ENCODE measurements around the gene KRTAP9-8.
"Not testable (repeated sequence)": the region's sequence is repeated elsewhere in the genome, so short reads cannot be mapped to it uniquely, and the experiment has no call there.

The KRTAP9-8 gene

DNA sequence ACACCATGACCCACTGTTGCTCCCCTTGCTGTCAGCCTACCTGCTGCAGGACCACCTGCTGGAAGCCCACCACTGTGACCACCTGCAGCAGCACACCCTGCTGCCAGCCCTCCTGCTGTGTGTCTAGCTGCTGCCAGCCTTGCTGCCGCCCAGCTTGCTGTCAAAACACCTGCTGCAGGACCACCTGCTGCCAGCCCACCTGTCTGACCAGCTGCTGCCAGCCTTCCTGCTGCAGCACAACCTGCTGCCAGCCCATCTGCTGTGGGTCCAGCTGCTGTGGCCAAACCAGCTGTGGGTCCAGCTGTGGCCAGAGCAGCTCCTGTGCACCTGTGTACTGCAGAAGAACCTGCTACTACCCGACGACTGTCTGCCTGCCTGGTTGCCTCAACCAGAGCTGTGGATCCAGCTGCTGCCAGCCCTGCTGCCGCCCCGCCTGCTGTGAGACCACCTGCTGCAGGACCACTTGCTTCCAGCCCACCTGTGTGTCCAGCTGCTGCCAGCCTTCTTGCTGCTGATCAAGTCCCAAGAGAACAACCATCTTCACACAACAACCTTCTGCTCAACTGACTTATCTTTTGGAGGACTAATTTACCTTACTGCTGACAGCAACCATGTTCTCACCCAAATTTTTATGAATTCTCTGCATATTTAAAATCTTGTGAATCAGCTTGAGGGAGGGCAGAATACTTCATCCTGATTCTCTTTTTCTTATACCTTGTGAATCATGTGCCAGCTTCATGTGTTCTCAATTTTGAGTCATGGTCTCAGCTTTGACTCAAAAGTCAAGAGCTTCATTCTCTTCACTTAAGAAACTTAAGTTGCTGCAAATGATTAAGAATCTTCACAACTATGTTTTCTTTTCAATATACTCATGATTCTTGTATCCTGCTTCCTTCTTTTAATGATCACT, 17.8 kb downstream of the KRTAP9-8 start, which contains the start of gene KRTAP9-9:
Gene KRTAP9-9, plus strand, starts transcription at position 4 of the 910 bp plus-strand sequence.
- not testable (repeated sequence) for DNase-seq (ENCODE audit: low read depth in 2 of 2)

DNA sequence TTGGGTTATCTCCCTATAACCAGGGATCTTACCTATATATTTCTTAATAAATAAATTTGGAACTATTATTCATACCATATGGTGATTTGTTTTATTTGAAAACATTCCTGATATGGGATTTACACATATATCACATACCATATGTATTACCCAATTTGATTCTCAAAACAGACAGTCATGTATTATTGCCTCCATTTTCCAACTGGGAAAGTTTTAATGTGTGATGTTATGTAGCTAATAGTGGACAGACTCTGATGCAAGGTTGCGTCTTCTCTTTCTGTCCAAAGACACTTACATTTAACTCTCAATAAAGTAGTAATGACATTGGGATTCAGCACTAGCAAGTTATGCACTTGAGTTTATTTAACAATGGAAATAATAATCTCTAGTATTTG, 18.5 kb downstream of the KRTAP9-8 start:
- no peak for DNase-seq (ENCODE audit: low read depth in 2 of 2)

DNA sequence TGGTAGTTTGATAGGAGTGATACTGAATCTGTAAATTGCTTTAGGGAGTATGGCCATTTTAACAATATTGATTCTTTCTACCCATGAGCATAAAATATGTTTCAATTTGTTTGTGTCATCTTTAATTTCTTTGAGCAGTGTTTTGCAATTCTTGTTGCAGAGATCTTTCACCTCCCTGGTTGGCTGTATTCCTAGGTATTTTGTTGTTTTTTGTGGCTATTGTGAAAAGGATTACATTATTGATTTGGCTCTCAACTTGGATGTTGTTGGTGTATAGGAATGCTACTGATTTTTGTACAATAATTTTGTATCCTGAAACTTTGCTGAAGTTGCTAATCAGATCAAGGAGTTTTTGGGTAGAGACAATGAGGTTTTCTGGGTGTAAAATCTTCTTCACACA, 20.6 kb downstream of the KRTAP9-8 start:
- no peak for DNase-seq (ENCODE audit: low read depth in 2 of 2)

DNA sequence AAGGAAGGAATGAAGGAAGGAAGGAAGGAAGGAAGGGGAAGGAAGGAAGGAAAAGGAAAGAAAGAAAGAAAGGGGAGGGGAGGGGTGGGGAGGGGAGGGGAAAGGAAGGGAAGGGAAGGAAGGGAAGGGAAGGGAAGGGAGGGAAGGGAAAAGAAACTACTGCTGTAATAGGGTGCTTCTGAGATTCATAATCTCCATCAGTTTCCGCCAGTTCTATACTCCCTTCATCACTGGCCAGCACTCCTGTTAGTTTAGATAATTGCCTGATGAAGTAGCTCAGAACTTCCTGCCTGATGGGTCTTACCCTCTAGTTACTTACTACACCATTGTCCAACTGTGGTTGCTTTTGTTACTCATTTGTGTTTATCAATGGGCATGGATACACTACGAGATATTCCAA, 25.4 kb downstream of the KRTAP9-8 start:
- no peak for DNase-seq (ENCODE audit: low read depth in 2 of 2)

DNA sequence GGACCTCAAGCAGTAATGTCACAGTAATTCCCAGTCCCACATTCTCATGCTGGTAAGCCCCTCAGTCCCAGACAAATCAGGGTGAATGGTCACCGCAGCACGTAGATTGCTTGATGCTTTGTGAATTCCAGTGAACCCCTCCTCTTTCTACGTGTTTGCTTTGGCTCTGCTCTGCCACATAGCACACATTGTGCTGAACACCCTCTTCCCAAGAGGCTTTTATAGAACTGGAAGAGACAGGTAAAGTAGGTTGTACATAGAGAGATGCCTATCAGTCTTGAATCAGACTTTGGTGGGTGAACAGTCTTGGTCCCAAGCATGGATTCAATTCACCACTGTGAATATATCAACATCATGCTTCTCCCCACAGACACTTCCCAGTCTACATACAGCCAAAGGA, 26.8 kb downstream of the KRTAP9-8 start:
- no peak for DNase-seq (ENCODE audit: low read depth in 2 of 2)

DNA sequence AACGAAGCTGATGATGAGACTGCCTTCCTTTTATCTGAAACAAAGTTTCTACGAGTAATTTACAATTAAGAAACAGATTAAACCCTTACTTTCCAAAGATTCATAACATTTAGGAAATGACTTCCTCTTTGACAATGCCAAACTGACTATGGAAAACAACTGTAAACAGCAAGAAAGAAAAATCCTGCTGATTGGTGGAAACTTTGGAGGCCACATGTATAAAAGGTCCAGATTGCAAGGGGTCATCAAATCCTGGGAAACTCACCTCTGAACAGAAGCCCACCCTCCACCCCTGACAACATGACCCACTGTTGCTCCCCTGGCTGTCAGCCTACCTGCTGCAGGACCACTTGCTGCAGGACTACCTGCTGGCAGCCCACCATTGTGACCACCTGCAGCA, 27.3 kb downstream of the KRTAP9-8 start, which contains the start of gene KRTAP9-6:
Gene KRTAP9-6, plus strand, starts transcription at position 301 of the 400 bp plus-strand sequence. Its CDS starts 0 bp downstream, at position 301.
- no peak for DNase-seq (ENCODE audit: low read depth in 2 of 2)

DNA sequence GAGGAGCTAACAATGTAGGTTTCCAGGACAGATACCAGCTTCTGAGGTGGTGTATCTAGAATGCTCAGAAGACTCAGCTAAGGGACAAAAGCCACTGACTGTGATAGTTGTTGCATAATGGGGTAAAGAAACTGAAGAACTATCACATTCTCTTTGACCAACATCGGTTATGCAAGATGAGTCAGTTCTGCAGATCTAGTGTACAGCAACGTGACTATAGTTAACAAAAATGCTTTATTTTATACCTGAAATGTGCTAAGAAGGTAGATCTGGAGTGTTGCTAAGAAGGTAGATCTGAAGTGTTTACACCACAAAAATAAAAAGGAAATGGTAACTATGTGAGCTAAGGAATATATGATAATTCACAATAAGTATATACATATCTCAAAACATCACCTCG, 29.9 kb downstream of the KRTAP9-8 start:
- no peak for DNase-seq (ENCODE audit: low read depth in 2 of 2)

DNA sequence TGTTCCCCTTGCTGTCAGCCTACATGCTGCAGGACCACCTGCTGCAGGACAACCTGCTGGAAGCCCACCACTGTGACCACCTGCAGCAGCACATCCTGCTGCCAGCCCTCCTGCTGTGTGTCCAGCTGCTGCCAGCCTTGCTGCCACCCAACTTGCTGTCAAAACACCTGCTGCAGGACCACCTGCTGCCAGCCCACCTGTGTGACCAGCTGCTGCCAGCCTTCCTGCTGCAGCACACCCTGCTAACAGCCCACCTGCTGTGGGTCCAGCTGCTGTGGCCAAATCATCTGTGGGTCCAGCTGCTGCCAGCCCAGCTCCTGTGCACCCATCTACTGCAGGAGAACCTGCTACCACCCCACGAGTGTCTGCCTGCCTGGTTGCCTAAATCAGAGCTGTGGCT, 33.5 kb downstream of the KRTAP9-8 start:
- not testable (repeated sequence) for DNase-seq (ENCODE audit: low read depth in 2 of 2)

DNA sequence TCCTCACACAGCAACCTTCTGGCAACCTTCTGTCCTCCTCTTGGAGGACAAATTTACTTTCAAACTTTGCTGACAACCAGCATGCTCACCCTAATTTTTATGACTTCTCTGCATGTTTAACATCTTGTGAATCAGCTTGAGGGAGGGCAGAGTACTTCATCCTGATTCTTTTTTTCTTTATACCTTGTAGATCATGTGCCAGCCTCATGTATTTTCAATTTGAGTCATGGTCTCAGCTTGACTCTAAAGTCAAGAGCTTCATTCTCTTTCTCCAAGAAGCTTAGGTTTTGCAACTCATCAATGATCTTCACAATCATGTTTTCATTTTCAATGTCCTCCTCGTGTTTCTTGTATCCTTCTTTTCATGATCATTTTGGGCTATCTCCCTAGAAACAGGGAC, 34.1 kb downstream of the KRTAP9-8 start:
- no peak for DNase-seq (ENCODE audit: low read depth in 2 of 2)

DNA sequence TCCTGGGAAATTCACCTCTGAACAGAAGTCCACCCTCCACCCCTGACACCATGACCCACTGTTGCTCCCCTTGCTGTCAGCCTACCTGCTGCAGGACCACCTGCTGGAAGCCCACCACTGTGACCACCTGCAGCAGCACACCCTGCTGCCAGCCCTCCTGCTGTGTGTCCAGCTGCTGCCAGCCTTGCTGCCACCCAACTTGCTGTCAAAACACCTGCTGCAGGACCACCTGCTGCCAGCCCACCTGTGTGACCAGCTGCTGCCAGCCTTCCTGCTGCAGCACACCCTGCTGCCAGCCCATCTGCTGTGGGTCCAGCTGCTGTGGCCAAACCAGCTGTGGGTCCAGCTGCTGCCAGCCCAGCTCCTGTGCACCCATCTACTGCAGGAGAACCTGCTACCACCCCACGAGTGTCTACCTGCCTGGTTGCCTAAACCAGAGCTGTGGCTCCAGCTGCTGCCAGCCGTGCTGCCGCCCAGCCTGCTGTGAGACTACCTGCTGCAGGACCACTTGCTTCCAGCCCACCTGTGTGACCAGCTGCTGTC, 37.9 kb downstream of the KRTAP9-8 start, which contains the start of gene KRTAP9-7:
Gene KRTAP9-7, plus strand, starts transcription at position 51 of the 543 bp plus-strand sequence. Its CDS starts 0 bp downstream, at position 51.
- not testable (repeated sequence) for DNase-seq (ENCODE audit: low read depth in 2 of 2)

DNA sequence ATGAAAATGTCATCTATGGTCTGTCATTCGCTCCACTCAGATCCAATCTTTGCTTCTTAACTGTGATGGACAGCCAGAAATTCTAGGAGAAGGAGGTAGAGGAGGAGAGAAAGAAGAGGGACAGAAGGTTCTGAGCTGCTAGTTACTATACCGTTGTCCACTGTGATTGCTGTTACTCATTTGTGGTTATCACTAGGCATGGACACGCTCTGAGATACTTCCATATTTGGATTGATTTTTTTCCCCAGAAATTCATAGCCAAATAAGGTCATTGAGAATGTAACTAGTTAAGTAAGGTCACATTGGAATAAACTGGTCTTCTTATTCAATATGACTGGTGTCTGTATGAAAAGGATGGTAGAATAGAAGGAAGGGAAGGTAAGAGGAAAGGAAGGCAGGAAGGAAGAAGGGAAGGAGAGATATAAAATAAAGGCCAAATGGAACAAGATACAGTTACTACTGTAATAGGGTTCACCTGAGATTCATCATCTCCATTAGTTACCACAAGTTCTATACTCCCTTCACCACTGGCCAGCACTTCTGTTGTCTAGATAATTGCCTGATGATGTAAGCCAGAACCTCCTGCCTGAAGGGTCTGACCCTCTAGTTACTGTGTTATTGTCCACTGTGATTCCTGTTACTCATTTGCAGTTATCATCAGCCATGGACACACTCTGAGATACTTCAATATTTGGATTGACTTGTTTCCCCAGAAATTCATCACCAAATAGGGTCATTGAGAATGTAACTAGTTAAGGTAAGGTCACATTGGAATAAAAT, 40.6 kb downstream of the KRTAP9-8 start:
- no peak for DNase-seq (ENCODE audit: low read depth in 2 of 2)

DNA sequence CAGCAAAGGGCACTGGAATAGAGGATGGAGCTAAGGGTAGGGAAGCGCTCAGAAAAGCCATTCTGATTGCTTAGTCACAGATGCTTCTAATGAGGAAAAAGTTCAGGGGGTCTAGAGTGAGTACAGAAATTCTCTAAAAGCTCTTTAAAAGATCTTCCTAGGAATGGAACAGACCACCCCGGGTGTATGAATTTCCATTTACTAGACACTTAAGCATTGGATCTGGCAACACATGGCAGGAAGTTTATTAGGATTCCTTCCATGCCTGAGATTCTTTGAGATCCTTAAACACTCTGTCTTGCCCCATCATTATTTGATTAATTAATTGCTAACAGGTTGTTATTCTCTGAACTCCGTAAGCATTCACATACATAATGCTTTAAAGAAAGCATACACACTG, 46.2 kb downstream of the KRTAP9-8 start:
- no peak for DNase-seq (ENCODE audit: low read depth in 2 of 2)

DNA sequence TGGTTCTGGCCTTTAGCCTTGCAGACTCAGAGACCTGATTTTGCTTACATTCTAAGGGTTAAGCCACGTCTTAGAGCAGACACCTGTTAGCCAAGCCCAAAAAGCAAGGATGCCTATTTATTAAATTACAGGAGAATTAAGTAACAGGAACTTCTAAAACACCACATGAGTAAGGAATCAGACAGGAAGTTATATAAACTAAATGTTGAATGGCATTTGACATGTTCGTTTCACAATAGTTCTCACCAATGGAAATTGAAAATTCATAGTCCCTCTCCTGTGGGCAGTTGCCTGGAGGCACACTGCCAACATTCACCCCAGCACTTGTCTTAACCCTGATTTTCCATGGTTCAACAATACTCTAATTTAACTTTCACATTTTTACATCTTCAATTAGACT, 46.7 kb downstream of the KRTAP9-8 start:
- no peak for DNase-seq (ENCODE audit: low read depth in 2 of 2)

DNA sequence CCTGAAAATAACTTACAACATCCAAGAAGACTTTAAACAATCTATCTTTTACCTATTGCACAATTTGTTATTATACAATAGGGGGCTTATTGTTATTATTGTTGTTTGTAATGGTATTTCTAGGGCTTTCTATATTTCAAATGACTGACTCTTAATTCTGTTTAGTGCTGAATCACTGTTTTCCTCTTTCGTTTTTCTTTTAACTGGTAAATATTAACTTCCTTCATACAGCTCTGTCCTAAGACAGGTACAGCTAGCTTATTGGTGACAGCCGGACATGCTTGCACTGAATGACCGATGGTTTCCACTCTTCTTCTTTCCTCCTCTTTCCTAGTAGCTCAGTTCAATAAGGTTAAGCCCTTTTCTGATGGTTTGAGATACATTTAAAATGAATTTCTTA, 49.3 kb downstream of the KRTAP9-8 start:
- DNase-seq (ENCODE audit: low read depth in 2 of 2) = no peak
